Keratinocyte (primary cell): ENCODE measurements around the gene UBR2. TPM values are rescaled to one million over a fixed set of nuclear protein-coding genes. Genes with fewer than 3 reads are reported as not detected.

Experiments used
- DNase-seq: peaks from one replicate; pipeline ENCODE4 v3.0.0-alpha.2; 2011; ENCODE audit warnings: low read depth, missing footprints, low spot score
- FAIRE-seq: peaks from 2 replicates; lab custom pipeline; 2011; peaks lifted over from hg19 to GRCh38; lab: Jason Lieb, UNC
- H2AFZ ChIP-seq: 2 replicates; pipeline ENCODE4 v1.6.0; 2012; ENCODE audit warnings: low read length, control low read depth, inconsistent platforms; ENCODE audit not compliant: control insufficient read depth
- H3K27ac ChIP-seq: 2 replicates; pipeline ENCODE4 v1.5.1; 2011; ENCODE audit warnings: low read length; ENCODE audit not compliant: control insufficient read depth, insufficient read depth
- H3K27me3 ChIP-seq: 3 replicates; pipeline ENCODE4 v1.6.0; 2011; ENCODE audit warnings: low read length; ENCODE audit not compliant: control insufficient read depth, insufficient read depth; ENCODE audit errors: extremely low read depth
- H3K36me3 ChIP-seq, 2 experiments: 2 replicates in 1 of 2; 3 replicates in 1 of 2; pipeline ENCODE4 v1.5.1; 2011; ENCODE audit warnings: low read length in 2 of 2, mild to moderate bottlenecking in 1 of 2; ENCODE audit not compliant: control insufficient read depth in 2 of 2, insufficient read depth in 2 of 2; ENCODE audit errors: extremely low read depth in 1 of 2
- H3K4me1 ChIP-seq: 3 replicates; pipeline ENCODE4 v1.5.1; 2011; ENCODE audit warnings: low read length; ENCODE audit not compliant: control insufficient read depth, insufficient read depth; ENCODE audit errors: extremely low read depth
- H3K4me2 ChIP-seq: 3 replicates; pipeline ENCODE4 v1.6.0; 2011; ENCODE audit warnings: low read depth, low read length; ENCODE audit not compliant: control insufficient read depth, insufficient read depth; ENCODE audit errors: extremely low read depth
- H3K4me3 ChIP-seq, 3 experiments: fragments of 200-600 bp in 1 of 3; sonication (generic) in 1 of 3; 2 replicates in 2 of 3; 3 replicates in 1 of 3; pipeline ENCODE4 v1.5.1; 2011 to 2016; ENCODE audit warnings: low read length in 3 of 3, mild to moderate bottlenecking in 3 of 3, control low read depth in 2 of 3, inconsistent platforms in 1 of 3, low read depth in 1 of 3, mixed read lengths in 1 of 3, mixed run types in 1 of 3, moderate library complexity in 1 of 3; ENCODE audit not compliant: control insufficient read depth in 2 of 3, insufficient read depth in 2 of 3; ENCODE audit errors: extremely low read depth in 1 of 3
- H3K79me2 ChIP-seq: 2 replicates; pipeline ENCODE4 v1.6.0; 2012; ENCODE audit warnings: low read length; ENCODE audit not compliant: control insufficient read depth, insufficient read depth
- H3K9ac ChIP-seq: 3 replicates; pipeline ENCODE4 v1.6.0; 2011; ENCODE audit warnings: low read length; ENCODE audit not compliant: control insufficient read depth, insufficient read depth; ENCODE audit errors: extremely low read depth
- H3K9me1 ChIP-seq: 3 replicates; pipeline ENCODE4 v1.6.0; 2011; ENCODE audit warnings: low read length; ENCODE audit not compliant: control insufficient read depth, insufficient read depth; ENCODE audit errors: extremely low read depth
- H3K9me3 ChIP-seq: 2 replicates; pipeline ENCODE4 v1.5.1; 2012; ENCODE audit warnings: low read depth, low read length; ENCODE audit not compliant: control insufficient read depth
- H4K20me1 ChIP-seq: 3 replicates; pipeline ENCODE4 v1.6.0; 2011; ENCODE audit warnings: low read length; ENCODE audit not compliant: control insufficient read depth, insufficient read depth; ENCODE audit errors: extremely low read depth
- EZH2 ChIP-seq: IDR thresholded peaks from one replicate; pipeline ENCODE4 v1.6.1; 2012; ENCODE audit warnings: inconsistent platforms, mild to moderate bottlenecking, low read length, moderate library complexity
- dilution Hi-C: fragments of 300-500 bp; cut with MboI; formaldehyde crosslinking; loops from one replicate; pipeline ENCODE4 v1.7.0; 2020; ENCODE audit warnings: low sequenced_read_pairs; ENCODE audit not compliant: extremely low pct_ligation_motif_present
- polyA plus RNA-seq, 5 experiments: library from polyadenylated mRNA; depleted of rRNA in 3 of 5; stranded (reverse) in 3 of 5; stranded (forward) in 1 of 5; unstranded in 1 of 5; fragments of >200 nt; gene quantifications; 1 replicate in 1 of 5; 2 replicates in 3 of 5; 3 replicates in 1 of 5; pipeline versions ENCODE4 v1.2.1 to v1.2.3, GENCODE V29; 2011 to 2012; ENCODE audit warnings: missing spikeins in 2 of 5, low read depth in 1 of 5, low replicate concordance in 1 of 5
- TF ChIP-seq, protein P1 (sequence below), 3 experiments: IDR thresholded peaks in 1 of 3; conservative IDR thresholded peaks in 1 of 3; optimal IDR thresholded peaks in 1 of 3; 2 replicates in 2 of 3; 3 replicates in 1 of 3; pipeline versions ENCODE3 to v1.5.1; 2011; ENCODE audit warnings: low read length in 3 of 3, mild to moderate bottlenecking in 3 of 3, moderate library complexity in 2 of 3, control low read depth in 1 of 3, inconsistent platforms in 1 of 3; ENCODE audit not compliant: insufficient read depth in 2 of 3; ENCODE audit errors: extremely low read depth in 1 of 3

Gene UBR2
- polyA plus RNA-seq, 1 donor (not counting 4 experiments of a cell fraction or from before 2014, with no cell fraction given), result 21.6 TPM

DNA sequence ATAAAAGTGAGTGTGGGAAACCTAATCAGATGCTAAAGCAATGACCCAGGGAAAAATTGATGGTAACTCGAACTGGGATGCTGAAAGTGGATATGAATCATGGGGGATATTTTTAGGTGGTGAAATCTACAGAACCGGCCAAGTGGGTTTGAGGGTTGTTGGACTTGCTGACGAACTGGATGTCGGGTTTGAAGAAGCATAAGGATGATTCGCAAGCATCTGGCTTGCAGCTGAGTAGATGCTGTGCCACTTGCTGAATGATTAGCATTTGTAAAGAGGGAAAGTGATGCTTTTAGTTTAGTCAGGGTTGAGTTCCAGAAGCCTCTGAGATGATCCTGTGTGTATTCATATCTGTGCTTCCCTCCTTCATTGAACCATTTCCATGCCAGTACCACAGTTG, 54.9 kb downstream of the UBR2 start:
- Histone ChIP-seq H4K20me1 (no peaks in the 10 kb centered on the region), H2AFZ (no peak overlapping the region), H3K4me1 (no peaks in the 10 kb centered on the region), H3K9me1 (no peaks in the 10 kb centered on the region), H3K36me3 (peaks cover 7 to 12% of the 10 kb centered on the region in 2 experiments), H3K4me3 (no peak overlapping the region), H3K79me2 (no peaks in the 10 kb centered on the region), H3K9me3 (no peaks in the 10 kb centered on the region), H3K9ac (no peak overlapping the region), H3K27me3 (no peaks in the 10 kb centered on the region), H3K27ac (no peak overlapping the region), H3K4me2 (no peak overlapping the region)
- dilution Hi-C loops, result no loop called here
- TF ChIP-seq EZH2, result no peak
- TF ChIP-seq, protein P1, sequence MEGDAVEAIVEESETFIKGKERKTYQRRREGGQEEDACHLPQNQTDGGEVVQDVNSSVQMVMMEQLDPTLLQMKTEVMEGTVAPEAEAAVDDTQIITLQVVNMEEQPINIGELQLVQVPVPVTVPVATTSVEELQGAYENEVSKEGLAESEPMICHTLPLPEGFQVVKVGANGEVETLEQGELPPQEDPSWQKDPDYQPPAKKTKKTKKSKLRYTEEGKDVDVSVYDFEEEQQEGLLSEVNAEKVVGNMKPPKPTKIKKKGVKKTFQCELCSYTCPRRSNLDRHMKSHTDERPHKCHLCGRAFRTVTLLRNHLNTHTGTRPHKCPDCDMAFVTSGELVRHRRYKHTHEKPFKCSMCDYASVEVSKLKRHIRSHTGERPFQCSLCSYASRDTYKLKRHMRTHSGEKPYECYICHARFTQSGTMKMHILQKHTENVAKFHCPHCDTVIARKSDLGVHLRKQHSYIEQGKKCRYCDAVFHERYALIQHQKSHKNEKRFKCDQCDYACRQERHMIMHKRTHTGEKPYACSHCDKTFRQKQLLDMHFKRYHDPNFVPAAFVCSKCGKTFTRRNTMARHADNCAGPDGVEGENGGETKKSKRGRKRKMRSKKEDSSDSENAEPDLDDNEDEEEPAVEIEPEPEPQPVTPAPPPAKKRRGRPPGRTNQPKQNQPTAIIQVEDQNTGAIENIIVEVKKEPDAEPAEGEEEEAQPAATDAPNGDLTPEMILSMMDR (optimal IDR thresholded peaks at IDR 0.05 in 1 of 3, IDR thresholded peaks at IDR 0.05 in 1 of 3, conservative IDR thresholded peaks at IDR 0.05 in 1 of 3; ENCODE audit: extremely low read depth in 1 of 3, insufficient read depth in 2 of 3, low read length in 3 of 3), result no peak
- FAIRE-seq, result no peak
- DNase-seq, result no peak

DNA sequence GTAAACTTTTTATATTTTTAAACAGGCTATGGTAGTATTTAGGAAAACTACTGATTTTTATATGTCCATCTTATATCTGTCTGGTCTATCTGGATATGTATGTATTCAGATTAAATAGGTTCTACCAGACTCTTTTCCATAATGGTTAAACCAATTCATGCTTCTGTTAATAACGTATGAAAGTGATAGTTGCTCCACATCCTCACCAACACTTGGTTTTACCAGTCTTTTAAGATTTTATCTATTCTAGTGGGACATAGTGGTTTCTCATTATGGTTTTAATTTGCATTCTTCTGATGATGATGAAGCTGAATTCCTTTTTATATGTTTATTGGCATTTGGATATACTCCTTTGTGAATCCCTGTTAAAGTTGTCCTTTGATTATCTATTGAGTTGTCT, 56.1 kb downstream of the UBR2 start:
- no peak overlapping the region for H2AFZ ChIP-seq
- peaks cover 5 to 12% of the 10 kb centered on the region in 2 experiments for H3K36me3 ChIP-seq
- no peak overlapping the region for H3K9ac ChIP-seq
- no peaks in the 10 kb centered on the region for H3K79me2 ChIP-seq
- dilution Hi-C loops, result no loop called here
- no peaks in the 10 kb centered on the region for H3K27me3 ChIP-seq
- H3K4me3 ChIP-seq, result no peak overlapping the region
- FAIRE-seq (no peak), DNase-seq (no peak)
- H3K9me1 ChIP-seq, result no peaks in the 10 kb centered on the region
- H4K20me1 ChIP-seq, result no peaks in the 10 kb centered on the region
- TF ChIP-seq, protein P1 (optimal IDR thresholded peaks at IDR 0.05 in 1 of 3, IDR thresholded peaks at IDR 0.05 in 1 of 3, conservative IDR thresholded peaks at IDR 0.05 in 1 of 3; ENCODE audit: extremely low read depth in 1 of 3, insufficient read depth in 2 of 3, low read length in 3 of 3), result no peak
- TF ChIP-seq EZH2, result no peak
- H3K27ac ChIP-seq, result no peak overlapping the region
- no peaks in the 10 kb centered on the region for H3K4me1 ChIP-seq
- H3K9me3 ChIP-seq, result no peaks in the 10 kb centered on the region
- H3K4me2 ChIP-seq, result no peak overlapping the region
